ENCODE results near the gene RTRAF. TPM values are rescaled to one million over a fixed set of nuclear protein-coding genes. Genes with fewer than 3 reads are reported as not detected.

RTRAF gene
- total RNA-seq, 1 donor from 2014 or later: 185 TPM

DNA sequence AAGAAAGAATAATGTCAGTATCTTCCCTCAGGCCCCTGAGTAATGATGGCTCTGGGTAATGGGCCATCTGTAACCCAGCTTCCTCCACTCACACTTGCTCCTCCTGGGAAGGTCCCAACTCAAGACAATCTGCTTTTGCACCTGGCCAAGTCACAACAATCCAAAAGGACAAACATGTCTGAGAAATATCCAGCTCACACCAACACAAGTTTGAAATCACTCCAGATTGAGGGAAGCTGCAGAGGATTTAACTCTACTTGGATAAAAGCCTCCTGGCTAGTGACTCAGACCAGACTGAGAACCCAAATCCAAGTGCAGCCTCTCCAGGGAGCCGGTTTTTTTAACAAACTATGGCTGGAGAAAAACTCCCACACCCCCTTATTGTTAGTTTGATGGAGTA is 34.2 kb downstream of the RTRAF start:
- peak overlapping the region; percentile 78 for H3K27ac Mint-ChIP-seq (ENCODE audit: unreplicated experiment)

DNA sequence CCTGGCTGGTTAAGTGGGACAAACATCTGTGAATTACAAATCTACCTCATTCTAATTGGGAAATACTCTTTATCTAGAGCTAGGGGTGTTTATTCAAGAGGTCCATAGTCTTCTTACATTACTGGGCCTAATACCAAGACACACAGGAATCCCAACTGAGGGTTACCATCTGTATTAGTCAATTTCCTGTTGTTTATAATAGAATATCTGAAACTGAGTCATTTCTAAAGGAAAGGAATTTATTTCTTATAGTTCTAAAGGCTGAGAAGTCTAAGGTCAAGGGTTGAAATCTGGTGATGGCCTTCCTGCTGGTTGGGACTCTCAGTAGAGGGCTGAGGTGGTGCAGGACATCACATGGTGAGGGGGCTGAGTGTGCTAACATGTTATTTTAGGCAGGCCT is 36.0 kb downstream of the RTRAF start:
- Mint-ChIP-seq H3K27me3 (ENCODE audit: unreplicated experiment) (no peaks in the 10 kb centered on the region), H3K9me3 (ENCODE audit: unreplicated experiment) (no peaks in the 10 kb centered on the region), H3K36me3 (ENCODE audit: unreplicated experiment) (peaks cover 10% of the 10 kb centered on the region), H3K4me3 (ENCODE audit: unreplicated experiment) (no peak overlapping the region), H3K4me1 (ENCODE audit: unreplicated experiment) (peaks cover 59% of the 10 kb centered on the region), H3K27ac (ENCODE audit: unreplicated experiment) (peak overlapping the region; percentile 78)
- TF ChIP-seq, protein P1, sequence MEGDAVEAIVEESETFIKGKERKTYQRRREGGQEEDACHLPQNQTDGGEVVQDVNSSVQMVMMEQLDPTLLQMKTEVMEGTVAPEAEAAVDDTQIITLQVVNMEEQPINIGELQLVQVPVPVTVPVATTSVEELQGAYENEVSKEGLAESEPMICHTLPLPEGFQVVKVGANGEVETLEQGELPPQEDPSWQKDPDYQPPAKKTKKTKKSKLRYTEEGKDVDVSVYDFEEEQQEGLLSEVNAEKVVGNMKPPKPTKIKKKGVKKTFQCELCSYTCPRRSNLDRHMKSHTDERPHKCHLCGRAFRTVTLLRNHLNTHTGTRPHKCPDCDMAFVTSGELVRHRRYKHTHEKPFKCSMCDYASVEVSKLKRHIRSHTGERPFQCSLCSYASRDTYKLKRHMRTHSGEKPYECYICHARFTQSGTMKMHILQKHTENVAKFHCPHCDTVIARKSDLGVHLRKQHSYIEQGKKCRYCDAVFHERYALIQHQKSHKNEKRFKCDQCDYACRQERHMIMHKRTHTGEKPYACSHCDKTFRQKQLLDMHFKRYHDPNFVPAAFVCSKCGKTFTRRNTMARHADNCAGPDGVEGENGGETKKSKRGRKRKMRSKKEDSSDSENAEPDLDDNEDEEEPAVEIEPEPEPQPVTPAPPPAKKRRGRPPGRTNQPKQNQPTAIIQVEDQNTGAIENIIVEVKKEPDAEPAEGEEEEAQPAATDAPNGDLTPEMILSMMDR (IDR thresholded peaks at IDR 0.05): no peak
- no peak for DNase-seq (ENCODE audit: extremely low spot score, unreplicated experiment)

More for the DNA sequence above, 34.2 kb downstream of the RTRAF start:
- DNase-seq (ENCODE audit: extremely low spot score, unreplicated experiment): no peak
- H3K27me3 Mint-ChIP-seq (ENCODE audit: unreplicated experiment): no peaks in the 10 kb centered on the region
- H3K4me1 Mint-ChIP-seq (ENCODE audit: unreplicated experiment): peaks cover 59% of the 10 kb centered on the region
- H3K36me3 Mint-ChIP-seq (ENCODE audit: unreplicated experiment): peaks cover 16% of the 10 kb centered on the region
- no peak overlapping the region for H3K4me3 Mint-ChIP-seq (ENCODE audit: unreplicated experiment)
- H3K9me3 Mint-ChIP-seq (ENCODE audit: unreplicated experiment): no peaks in the 10 kb centered on the region
- TF ChIP-seq, protein P1 (IDR thresholded peaks at IDR 0.05): no peak

DNA sequence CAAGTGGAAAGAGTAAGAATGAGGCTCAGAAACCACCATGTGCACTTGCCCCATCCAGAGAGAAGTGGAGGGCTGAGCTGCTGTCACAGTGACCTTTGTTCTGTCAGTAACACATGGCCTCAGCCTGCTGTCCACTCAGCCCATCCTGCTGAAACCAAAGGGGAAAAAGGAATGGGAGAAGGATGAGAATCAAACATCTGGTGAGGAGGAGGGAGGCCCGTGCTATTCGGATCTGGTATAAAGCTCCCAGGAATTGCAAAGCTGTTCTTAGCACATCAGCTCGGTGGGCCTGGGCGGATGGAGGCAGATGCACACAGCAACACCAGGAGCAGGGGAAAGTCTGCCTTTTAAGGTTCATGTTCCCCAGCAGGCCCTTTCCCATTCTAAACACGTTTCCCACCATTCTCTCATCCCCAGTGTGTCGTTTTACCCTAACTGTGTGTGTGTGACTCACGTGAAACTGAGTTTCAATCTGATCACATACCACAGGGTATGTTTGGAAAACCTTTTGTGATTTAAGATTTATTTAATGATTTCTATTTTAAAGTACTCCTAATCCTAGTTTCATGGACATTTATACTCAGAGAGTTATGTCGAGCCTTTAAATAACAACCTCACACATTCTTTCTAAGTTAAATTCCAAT is 36.8 kb downstream of the RTRAF start:
- Mint-ChIP-seq H3K27ac (ENCODE audit: unreplicated experiment) (peak overlapping the region; percentile 78), H3K4me3 (ENCODE audit: unreplicated experiment) (no peak overlapping the region), H3K9me3 (ENCODE audit: unreplicated experiment) (no peaks in the 10 kb centered on the region), H3K36me3 (ENCODE audit: unreplicated experiment) (peaks cover 10% of the 10 kb centered on the region), H3K27me3 (ENCODE audit: unreplicated experiment) (no peaks in the 10 kb centered on the region), H3K4me1 (ENCODE audit: unreplicated experiment) (peaks cover 52% of the 10 kb centered on the region)
- DNase-seq (ENCODE audit: extremely low spot score, unreplicated experiment): no peak
- TF ChIP-seq, protein P1 (IDR thresholded peaks at IDR 0.05): no peak

DNA sequence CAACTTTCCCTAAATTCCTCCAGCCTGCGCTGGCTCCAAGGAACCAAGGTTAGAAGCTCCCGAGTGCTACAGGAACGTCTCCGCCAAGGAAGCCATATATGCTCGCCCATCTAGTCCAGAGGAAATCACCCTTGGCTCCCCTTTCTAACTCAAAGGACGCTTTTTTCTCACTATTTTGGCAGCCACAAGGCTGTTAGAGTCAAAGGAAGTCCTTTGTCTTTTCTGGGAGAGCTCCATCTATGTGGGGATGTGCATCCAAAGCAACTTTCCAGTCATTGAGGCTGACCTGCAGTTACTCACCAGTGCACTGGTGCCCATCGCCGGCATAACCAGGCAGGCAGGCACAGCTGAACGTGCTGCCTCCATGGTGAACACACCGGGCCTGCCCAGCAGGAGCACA is 37.6 kb downstream of the RTRAF start:
- H3K27me3 Mint-ChIP-seq (ENCODE audit: unreplicated experiment): no peaks in the 10 kb centered on the region

DNA sequence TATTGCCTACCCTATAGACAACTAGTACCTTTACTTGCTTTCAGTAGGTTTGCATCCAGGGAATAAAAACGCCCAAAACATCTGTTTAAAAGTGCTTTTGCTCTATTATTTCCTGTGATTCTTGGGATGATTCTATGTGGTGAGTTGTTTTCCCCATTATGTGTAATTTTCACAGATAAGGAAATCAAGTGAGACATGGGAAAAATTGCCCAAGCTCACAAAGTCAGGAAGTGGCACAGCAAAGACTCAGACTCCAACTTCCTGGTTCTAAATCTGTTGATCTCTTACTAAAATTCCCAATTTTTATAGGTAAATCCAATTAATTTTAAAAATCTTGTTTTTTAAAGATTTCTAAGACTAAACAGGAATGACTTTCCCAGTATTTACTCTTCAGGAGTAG is 40.5 kb downstream of the RTRAF start:
- TF ChIP-seq, protein P1 (IDR thresholded peaks at IDR 0.05): no peak
- no peaks in the 10 kb centered on the region for H3K27me3 Mint-ChIP-seq (ENCODE audit: unreplicated experiment)
- no peak overlapping the region for H3K4me3 Mint-ChIP-seq (ENCODE audit: unreplicated experiment)
- no peak for DNase-seq (ENCODE audit: extremely low spot score, unreplicated experiment)
- H3K4me1 Mint-ChIP-seq (ENCODE audit: unreplicated experiment): peaks cover 52% of the 10 kb centered on the region
- no peaks in the 10 kb centered on the region for H3K9me3 Mint-ChIP-seq (ENCODE audit: unreplicated experiment)
- peaks cover 10% of the 10 kb centered on the region for H3K36me3 Mint-ChIP-seq (ENCODE audit: unreplicated experiment)
- no peak overlapping the region for H3K27ac Mint-ChIP-seq (ENCODE audit: unreplicated experiment)

More for the DNA sequence above, 37.6 kb downstream of the RTRAF start:
- Mint-ChIP-seq H3K9me3 (ENCODE audit: unreplicated experiment) (no peaks in the 10 kb centered on the region), H3K27ac (ENCODE audit: unreplicated experiment) (no peak overlapping the region), H3K4me3 (ENCODE audit: unreplicated experiment) (no peak overlapping the region), H3K4me1 (ENCODE audit: unreplicated experiment) (peaks cover 55% of the 10 kb centered on the region), H3K36me3 (ENCODE audit: unreplicated experiment) (peaks cover 10% of the 10 kb centered on the region)
- DNase-seq (ENCODE audit: extremely low spot score, unreplicated experiment): no peak
- TF ChIP-seq, protein P1 (IDR thresholded peaks at IDR 0.05): no peak

Data from osteocyte (in vitro differentiated cells).